ENCODE results near the gene TUT4.

Gene TUT4

GRCh38 chr1:52423771-52424170 is 129.1 kb downstream of the TUT4 start:
- no peaks in the 10 kb centered on the region for H3K27me3 ChIP-seq (ENCODE audit: insufficient read depth, low read length)
- H3K4me3 ChIP-seq (ENCODE audit: low read depth, low read length, poor library complexity, severe bottlenecking) = no peak overlapping the region
- H3K79me2 ChIP-seq (ENCODE audit: insufficient read depth, low read length) = no peaks in the 10 kb centered on the region
- peaks cover 52% of the 10 kb centered on the region for H3K36me3 ChIP-seq (ENCODE audit: insufficient read depth, low read length)
- H3K4me1 ChIP-seq (ENCODE audit: insufficient read depth, low read length, severe bottlenecking) = no peaks in the 10 kb centered on the region
- no peak overlapping the region for H2AFZ ChIP-seq (ENCODE audit: low read length)
- no peak overlapping the region for H3K27ac ChIP-seq (ENCODE audit: low read depth, low read length, poor library complexity, severe bottlenecking)
- H4K20me1 ChIP-seq (ENCODE audit: insufficient read depth, low read length) = no peaks in the 10 kb centered on the region
- H3K9ac ChIP-seq (ENCODE audit: low read length) = no peak overlapping the region
- no peak overlapping the region for H3K4me2 ChIP-seq (ENCODE audit: low read length)
- H3F3A ChIP-seq (ENCODE audit: insufficient read depth, low read length) = no peaks in the 10 kb centered on the region; the same call in 1 of the 2 replicates
- TF ChIP-seq CTCF (IDR thresholded peaks at IDR 0.05; ENCODE audit: low read length) (no peak), EZH2 (IDR thresholded peaks at IDR 0.05; ENCODE audit: borderline replicate concordance, low read length) (no peak)
- H3K9me2 ChIP-seq (ENCODE audit: low read depth, low read length) = no peaks in the 10 kb centered on the region
- no peaks in the 10 kb centered on the region for H3K9me3 ChIP-seq (ENCODE audit: low read length)

GRCh38 chr1:52423055-52423454 is 129.8 kb downstream of the TUT4 start:
- Histone ChIP-seq H3K4me2 (ENCODE audit: low read length) (no peak overlapping the region), H3K27ac (ENCODE audit: low read depth, low read length, poor library complexity, severe bottlenecking) (no peak overlapping the region), H3K79me2 (ENCODE audit: insufficient read depth, low read length) (no peaks in the 10 kb centered on the region), H3K9me3 (ENCODE audit: low read length) (no peaks in the 10 kb centered on the region), H3K9ac (ENCODE audit: low read length) (no peak overlapping the region), H3K4me3 (ENCODE audit: low read depth, low read length, poor library complexity, severe bottlenecking) (no peak overlapping the region), H3F3A (ENCODE audit: insufficient read depth, low read length) (no peaks in the 10 kb centered on the region; the same call in 1 of the 2 replicates), H2AFZ (ENCODE audit: low read length) (no peak overlapping the region), H3K9me2 (ENCODE audit: low read depth, low read length) (no peaks in the 10 kb centered on the region), H3K36me3 (ENCODE audit: insufficient read depth, low read length) (peaks cover 59% of the 10 kb centered on the region), H4K20me1 (ENCODE audit: insufficient read depth, low read length) (no peaks in the 10 kb centered on the region), H3K4me1 (ENCODE audit: insufficient read depth, low read length, severe bottlenecking) (no peaks in the 10 kb centered on the region), H3K27me3 (ENCODE audit: insufficient read depth, low read length) (no peaks in the 10 kb centered on the region)
- TF ChIP-seq CTCF (IDR thresholded peaks at IDR 0.05; ENCODE audit: low read length) (no peak), EZH2 (IDR thresholded peaks at IDR 0.05; ENCODE audit: borderline replicate concordance, low read length) (no peak)

GRCh38 chr1:52420713-52421112 is 132.2 kb downstream of the TUT4 start:
- H3K9me3 ChIP-seq (ENCODE audit: low read length) = no peaks in the 10 kb centered on the region
- H3K9me2 ChIP-seq (ENCODE audit: low read depth, low read length) = no peaks in the 10 kb centered on the region
- H3K79me2 ChIP-seq (ENCODE audit: insufficient read depth, low read length) = no peaks in the 10 kb centered on the region
- no peaks in the 10 kb centered on the region for H3K27me3 ChIP-seq (ENCODE audit: insufficient read depth, low read length)
- no peaks in the 10 kb centered on the region for H4K20me1 ChIP-seq (ENCODE audit: insufficient read depth, low read length)
- no peak overlapping the region for H3K4me3 ChIP-seq (ENCODE audit: low read depth, low read length, poor library complexity, severe bottlenecking)
- no peak overlapping the region for H3K4me2 ChIP-seq (ENCODE audit: low read length)
- H3K27ac ChIP-seq (ENCODE audit: low read depth, low read length, poor library complexity, severe bottlenecking) = no peak overlapping the region
- H3K9ac ChIP-seq (ENCODE audit: low read length) = no peak overlapping the region
- H3K4me1 ChIP-seq (ENCODE audit: insufficient read depth, low read length, severe bottlenecking) = no peaks in the 10 kb centered on the region
- H2AFZ ChIP-seq (ENCODE audit: low read length) = no peak overlapping the region
- H3F3A ChIP-seq (ENCODE audit: insufficient read depth, low read length) = no peaks in the 10 kb centered on the region
- peaks cover 83% of the 10 kb centered on the region for H3K36me3 ChIP-seq (ENCODE audit: insufficient read depth, low read length)
- no peak for TF ChIP-seq CTCF (IDR thresholded peaks at IDR 0.05; ENCODE audit: low read length)
- no peak for TF ChIP-seq EZH2 (IDR thresholded peaks at IDR 0.05; ENCODE audit: borderline replicate concordance, low read length)
